GM13977 (cell line): ENCODE results near the gene TBC1D22A.

Experiments used
- DNase-seq: peaks from one replicate; pipeline ENCODE4 v3.0.0; 2012; ENCODE audit warnings: low spot score
- CTCF ChIP-seq: IDR thresholded peaks from 2 replicates; pipeline ENCODE4 v1.5.1; 2012; ENCODE audit warnings: mild to moderate bottlenecking, control low read depth; ENCODE audit not compliant: insufficient read depth; ENCODE audit errors: extremely low read depth, missing control alignments
- in situ Hi-C: fragments of 300-500 bp; cut with MboI; formaldehyde crosslinking; loops from one replicate; pipeline ENCODE4 v1.12.0; 2022; ENCODE audit warnings: low sequenced_read_pairs, low pct_unique_long_range_greater_than_20kb, mixed read lengths, inconsistent platforms; ENCODE audit not compliant: unreplicated experiment

TBC1D22A gene

GRCh38 chr22:47023871-47024270 lies 261.4 kb downstream of the TBC1D22A start:
- no peak for DNase-seq
- TF ChIP-seq CTCF = no peak
- in situ Hi-C loops = no loop called here

DNA sequence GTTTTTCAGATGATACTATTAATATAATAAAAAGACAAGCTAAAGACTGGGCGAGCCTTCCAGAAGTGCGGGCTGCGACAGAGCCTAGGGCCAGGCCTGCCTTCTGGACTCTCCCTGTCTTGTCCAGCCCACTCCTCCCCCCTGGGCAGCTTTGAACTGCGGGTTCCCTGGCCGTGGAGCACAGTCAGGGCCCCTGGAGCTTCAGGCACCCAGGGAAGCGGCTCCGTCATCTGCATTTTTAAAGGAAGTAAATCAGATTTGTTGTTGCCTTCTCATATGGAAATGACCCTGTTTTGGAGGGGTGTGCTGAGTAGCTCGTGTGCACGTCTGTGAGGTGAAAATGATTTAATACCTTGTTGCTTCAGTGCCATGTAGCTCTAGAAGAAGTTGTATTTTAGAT lies 265.3 kb downstream of the TBC1D22A start:
- in situ Hi-C loops = no loop called here
- no peak for TF ChIP-seq CTCF
- DNase-seq = no peak

DNA sequence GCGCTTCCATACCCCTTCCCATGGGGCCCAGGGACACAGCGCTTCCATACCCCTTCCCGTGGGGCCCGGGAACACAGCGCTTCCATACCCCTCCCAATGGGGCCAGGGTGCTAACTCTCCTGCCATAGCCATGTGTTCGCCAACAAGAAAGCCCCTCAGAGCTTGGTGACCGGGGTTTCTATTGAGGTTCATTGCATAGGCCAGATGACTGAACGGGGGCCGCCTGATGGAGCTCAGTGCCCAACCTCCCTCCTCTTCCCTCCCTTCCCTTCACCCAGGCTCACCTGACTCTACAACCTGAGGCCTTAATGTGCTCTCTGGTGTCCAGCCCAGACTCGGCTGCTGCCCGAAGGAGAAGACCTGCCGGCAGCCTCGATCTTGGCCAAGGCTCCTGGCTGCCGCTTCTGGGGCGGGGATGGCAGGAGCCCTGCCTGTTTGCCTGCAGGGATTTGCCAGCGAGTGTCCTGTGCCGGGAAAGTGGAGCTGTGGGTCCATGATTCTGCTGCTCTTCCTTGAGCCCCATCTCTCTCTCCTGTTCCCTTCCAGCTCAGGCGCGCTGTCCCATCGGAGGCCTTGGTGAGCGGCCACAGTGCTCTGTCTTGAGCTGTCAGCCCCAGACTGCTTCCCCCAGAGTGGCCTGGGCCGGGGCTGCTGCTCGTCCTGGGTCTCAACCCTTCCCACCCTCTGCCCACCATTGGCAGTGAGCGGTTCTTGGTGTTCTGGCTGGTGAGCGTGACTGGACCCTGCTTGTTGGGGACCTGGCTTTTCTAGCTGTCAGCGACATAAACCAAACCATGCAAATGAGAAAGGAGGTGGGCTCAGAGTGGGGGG lies 267.0 kb downstream of the TBC1D22A start:
- in situ Hi-C loops = no loop called here
- DNase-seq = no peak

DNA sequence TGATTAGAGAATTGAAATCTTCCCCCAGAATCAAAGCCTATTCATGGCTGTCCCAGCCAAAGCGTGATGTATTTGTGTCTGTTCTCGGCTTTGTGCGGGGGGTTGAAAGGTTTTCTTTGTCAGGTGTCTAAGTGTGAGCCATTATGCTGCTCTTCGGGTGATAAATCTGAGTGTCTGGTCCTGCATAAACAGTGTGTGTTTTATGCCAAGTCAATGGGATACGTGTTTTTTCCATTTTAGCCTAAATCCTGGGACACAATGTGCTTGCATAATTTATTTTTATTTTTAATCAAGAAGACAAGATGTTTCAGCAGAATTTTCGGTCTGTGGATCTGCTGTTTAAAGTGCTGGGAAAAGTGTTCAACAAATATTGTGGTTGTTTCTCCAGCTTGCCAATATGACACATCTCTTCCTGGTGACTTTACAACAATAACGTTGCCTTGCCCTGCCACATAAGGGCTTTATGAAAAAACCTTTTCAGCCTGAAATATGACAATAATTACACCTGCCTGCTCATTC lies 267.8 kb downstream of the TBC1D22A start:
- in situ Hi-C loops = no loop called here
- no peak for TF ChIP-seq CTCF
- DNase-seq = no peak

More for the DNA sequence above, 267.0 kb downstream of the TBC1D22A start:
- TF ChIP-seq CTCF = no peak

DNA sequence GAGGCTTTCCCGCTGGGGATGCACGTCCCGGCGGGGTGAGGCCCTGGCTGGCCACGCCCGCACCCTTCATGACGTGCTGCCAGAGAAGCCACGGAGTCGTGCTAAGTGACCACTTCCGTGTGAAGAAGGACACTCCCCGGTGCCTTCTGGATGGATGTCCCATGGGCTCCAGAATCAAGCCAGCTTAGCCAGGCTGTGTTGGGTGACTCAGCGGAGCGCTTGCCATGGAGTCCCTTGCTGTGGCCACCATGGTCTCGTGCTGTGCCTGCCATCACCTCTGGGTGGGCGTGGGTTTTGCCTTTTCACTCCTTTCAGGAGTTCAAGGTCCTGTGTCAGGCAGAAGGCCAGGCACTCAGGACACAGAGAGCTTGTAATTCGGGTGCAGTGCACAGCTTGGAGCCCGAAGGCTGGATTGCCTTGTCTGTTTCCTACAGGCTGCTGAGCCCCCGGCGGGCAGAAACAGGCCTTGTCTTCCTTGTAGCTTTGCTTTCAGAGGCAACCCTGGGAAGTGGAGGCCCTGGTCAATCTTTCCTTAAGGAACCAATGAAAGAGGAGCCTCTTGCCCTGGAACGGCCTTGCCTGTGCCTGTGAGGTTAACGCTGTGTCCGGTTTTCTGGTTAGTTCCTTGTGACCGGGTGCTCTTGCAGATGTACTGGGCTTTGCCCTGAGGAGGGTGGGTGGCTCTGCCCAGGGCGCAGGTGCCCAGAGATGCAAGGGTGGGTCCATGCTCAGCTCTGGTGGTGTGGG lies 268.6 kb downstream of the TBC1D22A start:
- no peak for DNase-seq
- TF ChIP-seq CTCF = no peak
- in situ Hi-C loops = no loop called here

DNA sequence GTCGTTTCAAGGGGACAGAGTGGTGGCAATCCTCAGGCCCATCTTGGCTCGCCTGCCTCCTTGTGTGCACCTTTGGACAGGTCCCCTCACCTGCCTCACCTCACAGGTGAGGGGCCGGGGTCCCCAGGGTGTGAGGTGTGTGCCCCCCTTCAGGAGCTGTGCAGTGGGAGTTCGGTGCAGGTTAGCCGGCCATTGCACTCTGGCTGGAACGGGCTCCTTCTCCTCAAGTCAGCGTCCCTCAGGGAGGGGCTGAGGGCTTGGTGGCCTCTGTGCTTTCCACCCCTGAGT lies 269.1 kb downstream of the TBC1D22A start:
- in situ Hi-C loops = no loop called here
- no peak for DNase-seq
- no peak for TF ChIP-seq CTCF
